Activated CD8-positive, alpha-beta T cell treated with anti-CD3 and anti-CD28 coated beads for 36 hours (primary cell): ENCODE data around the gene ARHGAP26. TPM values are rescaled to one million over a fixed set of nuclear protein-coding genes. Genes with fewer than 3 reads are reported as not detected.

Experiments used
- ATAC-seq: fragments of 200-7000 bp; cut with Tn5 transposase; one replicate; pipeline ENCODE4 v1.10.0; 2021; ENCODE audit warnings: mild to moderate bottlenecking, moderate library complexity
- CTCF ChIA-PET: fragments of 350-600 bp; sonication (Branson Sonifier 250); formaldehyde crosslinking; loops from one replicate; lab custom pipeline; 2021; ENCODE audit warnings: antibody characterized with exemption; lab: Charles Lee
- POLR2A ChIA-PET: fragments of 350-600 bp; sonication (Branson Sonifier 250); formaldehyde crosslinking; loops from one replicate; lab custom pipeline; 2021; ENCODE audit warnings: antibody characterized with exemption; lab: Charles Lee
- DNase-seq: peaks from one replicate; pipeline ENCODE4 v3.0.0-alpha.2; 2020
- H3K27ac Mint-ChIP-seq: one replicate; pipeline ENCODE4 v1.8.0; 2021; ENCODE audit warnings: mild to moderate bottlenecking, mixed read lengths
- H3K27me3 Mint-ChIP-seq: one replicate; pipeline ENCODE4 v1.8.0; 2021; ENCODE audit warnings: mixed read lengths
- H3K36me3 Mint-ChIP-seq: one replicate; pipeline ENCODE4 v1.8.0; 2021; ENCODE audit warnings: low read depth, mixed read lengths
- H3K4me1 Mint-ChIP-seq: one replicate; pipeline ENCODE4 v1.8.0; 2021; ENCODE audit warnings: low read depth, mixed read lengths
- H3K4me3 Mint-ChIP-seq: one replicate; pipeline ENCODE4 v1.8.0; 2021; ENCODE audit warnings: mild to moderate bottlenecking, moderate library complexity, mixed read lengths
- H3K9me3 Mint-ChIP-seq: one replicate; pipeline ENCODE4 v1.8.0; 2021; ENCODE audit warnings: mixed read lengths
- CTCF ChIP-seq: fragments of 200-600 bp; IDR thresholded peaks from one replicate; pipeline ENCODE4 v1.8.0; 2022; ENCODE audit warnings: antibody characterized with exemption, mild to moderate bottlenecking
- intact Hi-C: fragments of 100-400 bp; cut with micrococcal nuclease; formaldehyde crosslinking; loops from one replicate; pipeline ENCODE4 v1.10.0; 2022
- total RNA-seq, 2 experiments: library from RNA; stranded (reverse); gene quantifications; one replicate each; pipeline ENCODE4 v1.2.3, GENCODE V29; 2021

ARHGAP26 gene
- total RNA-seq, 2 experiments from 2014 or later = 12.7 to 18.0 TPM

- Mint-ChIP-seq H3K4me1 (peaks cover 16% of the 10 kb centered on the region), H3K36me3 (no peaks in the 10 kb centered on the region), H3K9me3 (no peaks in the 10 kb centered on the region), H3K4me3 (no peak overlapping the region), H3K27me3 (no peaks in the 10 kb centered on the region), H3K27ac (no peak overlapping the region)
- intact Hi-C loops = no loop called here
- ChIA-PET POLR2A (interaction anchor here (0.6 kb wide), 1 partner anchor 543 kb away, joined by 4 read pairs; no protein-coding TSS in a partner anchor), CTCF (interaction anchor here (33.2 kb wide), 1 partner anchor 123 kb away, joined by 1012 read pairs; no protein-coding TSS in a partner anchor)
- ATAC-seq (no peak), DNase-seq (no peak)
- TF ChIP-seq CTCF = no peak
Observed at GRCh38 chr5:142756576-142756975, 13.6 kb upstream of the ARHGAP26 start.

- DNase-seq (no peak), ATAC-seq (peak; percentile 34)
- H3K4me1 Mint-ChIP-seq = peaks cover 16% of the 10 kb centered on the region
- intact Hi-C loops = no loop called here
- no peaks in the 10 kb centered on the region for H3K36me3 Mint-ChIP-seq
- ChIA-PET POLR2A (no interaction called here), CTCF (interaction anchor here (0.9 to 33.2 kb wide), 4 partner anchors 9 to 122 kb away, joined by 3 to 1012 read pairs (median 14); partner anchors contain the start of gene ARHGAP26)
- no peak overlapping the region for H3K27ac Mint-ChIP-seq
- no peaks in the 10 kb centered on the region for H3K27me3 Mint-ChIP-seq
- no peaks in the 10 kb centered on the region for H3K9me3 Mint-ChIP-seq
- H3K4me3 Mint-ChIP-seq = no peak overlapping the region
- TF ChIP-seq CTCF = no peak
Observed at GRCh38 chr5:142757564-142757963, 12.6 kb upstream of the ARHGAP26 start.

GRCh38 chr5:142758062-142758795 is 11.9 kb upstream of the ARHGAP26 start:
- CTCF ChIA-PET = interaction anchor here (0.8 to 33.2 kb wide), 5 partner anchors 9 to 121 kb away, joined by 3 to 1012 read pairs (median 10); partner anchors contain the start of gene ARHGAP26
- peak; percentile 71 for ATAC-seq
- Mint-ChIP-seq H3K9me3 (no peaks in the 10 kb centered on the region), H3K27me3 (no peaks in the 10 kb centered on the region), H3K4me3 (no peak overlapping the region), H3K36me3 (no peaks in the 10 kb centered on the region), H3K27ac (no peak overlapping the region), H3K4me1 (peaks cover 16% of the 10 kb centered on the region)
- intact Hi-C loops = no loop called here
- TF ChIP-seq CTCF = no peak
- POLR2A ChIA-PET = interaction anchor here (0.6 kb wide), 1 partner anchor 107 kb away, joined by 3 read pairs; no protein-coding TSS in a partner anchor
- DNase-seq = no peak

- Mint-ChIP-seq H3K4me1 (peaks cover 16% of the 10 kb centered on the region), H3K9me3 (no peaks in the 10 kb centered on the region), H3K36me3 (no peaks in the 10 kb centered on the region), H3K4me3 (no peak overlapping the region), H3K27me3 (no peaks in the 10 kb centered on the region), H3K27ac (no peak overlapping the region)
- ChIA-PET CTCF (interaction anchor here (0.8 to 33.2 kb wide), 5 partner anchors 9 to 121 kb away, joined by 3 to 1012 read pairs (median 10); partner anchors contain the start of gene ARHGAP26), POLR2A (interaction anchor here (0.6 kb wide), 1 partner anchor 107 kb away, joined by 3 read pairs; no protein-coding TSS in a partner anchor)
- no peak for TF ChIP-seq CTCF
- DNase-seq = no peak
- intact Hi-C loops = no loop called here
- ATAC-seq = no peak
Observed at GRCh38 chr5:142758796-142759145, 11.4 kb upstream of the ARHGAP26 start.

GRCh38 chr5:142763701-142764100 is 6.5 kb upstream of the ARHGAP26 start:
- ChIA-PET POLR2A (interaction anchor here (0.6 to 1.0 kb wide), 3 partner anchors 14 to 122 kb away, joined by 3 to 4 read pairs (median 3); no protein-coding TSS in a partner anchor), CTCF (interaction anchor here (1.4 to 12.3 kb wide), 5 partner anchors 13 to 125 kb away, joined by 3 to 139 read pairs (median 8); no protein-coding TSS in a partner anchor)
- Mint-ChIP-seq H3K4me3 (no peak overlapping the region), H3K36me3 (no peaks in the 10 kb centered on the region), H3K27me3 (no peaks in the 10 kb centered on the region), H3K27ac (no peak overlapping the region), H3K9me3 (no peaks in the 10 kb centered on the region), H3K4me1 (peaks cover 1% of the 10 kb centered on the region)
- DNase-seq (no peak), ATAC-seq (no peak)
- intact Hi-C loops = no loop called here
- TF ChIP-seq CTCF = no peak
